COR-L47 (cell line): ENCODE measurements around the gene ENTREP3.
A peak's percentile ranks its signal among the peaks of the same experiment; 100 is the strongest.

Experiments used
- DNase-seq: peaks from one replicate; lab custom pipeline; 2025; lab: John Stamatoyannopoulos, UW

The ENTREP3 gene

GRCh38 chr1:155278689-155279160 lies 23.4 kb upstream of the ENTREP3 start:
- no peak for DNase-seq

GRCh38 chr1:155277902-155278688 lies 22.8 kb upstream of the ENTREP3 start:
- DNase-seq, result peak; percentile 88

DNA sequence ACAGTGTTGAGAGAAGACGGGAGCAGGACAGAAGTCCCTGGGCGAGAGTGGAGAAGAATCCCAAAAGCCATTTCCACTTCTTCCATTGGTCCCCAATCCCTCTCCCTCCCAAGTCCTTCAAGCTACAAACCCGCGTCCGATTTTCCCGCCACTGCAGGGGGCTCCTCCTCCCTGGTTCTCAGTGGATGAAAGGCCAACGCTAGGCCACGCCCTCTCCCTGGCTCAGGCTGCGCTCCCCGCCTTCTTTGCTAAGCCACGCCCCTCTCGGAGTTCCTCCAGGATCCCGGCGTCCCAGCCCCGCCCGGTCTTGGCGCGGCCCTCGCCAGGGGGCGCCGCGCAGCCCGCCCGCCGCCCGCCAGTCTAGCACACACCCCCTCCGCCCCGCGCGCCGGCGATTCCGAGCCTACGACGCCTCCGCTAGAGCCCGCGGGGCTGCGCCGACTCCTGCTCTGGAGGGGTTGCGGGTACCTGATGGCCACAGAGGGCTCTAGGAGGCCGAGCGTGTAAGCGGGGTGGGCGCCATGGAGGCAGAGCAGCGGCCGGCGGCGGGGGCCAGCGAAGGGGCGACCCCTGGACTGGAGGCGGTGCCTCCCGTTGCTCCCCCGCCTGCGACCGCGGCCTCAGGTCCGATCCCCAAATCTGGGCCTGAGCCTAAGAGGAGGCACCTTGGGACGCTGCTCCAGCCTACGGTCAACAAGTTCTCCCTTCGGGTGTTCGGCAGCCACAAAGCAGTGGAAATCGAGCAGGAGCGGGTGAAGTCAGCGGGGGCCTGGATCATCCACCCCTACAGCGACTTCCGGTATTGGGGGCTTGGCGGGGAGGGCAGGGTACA lies 22.0 kb upstream of the ENTREP3 start, which contains the start of gene HCN3:
Gene HCN3, plus strand, starts transcription at position 394 of the 832 bp plus-strand sequence. Its CDS starts 128 bp downstream, at position 522.
- peak; percentile 98 for DNase-seq

DNA sequence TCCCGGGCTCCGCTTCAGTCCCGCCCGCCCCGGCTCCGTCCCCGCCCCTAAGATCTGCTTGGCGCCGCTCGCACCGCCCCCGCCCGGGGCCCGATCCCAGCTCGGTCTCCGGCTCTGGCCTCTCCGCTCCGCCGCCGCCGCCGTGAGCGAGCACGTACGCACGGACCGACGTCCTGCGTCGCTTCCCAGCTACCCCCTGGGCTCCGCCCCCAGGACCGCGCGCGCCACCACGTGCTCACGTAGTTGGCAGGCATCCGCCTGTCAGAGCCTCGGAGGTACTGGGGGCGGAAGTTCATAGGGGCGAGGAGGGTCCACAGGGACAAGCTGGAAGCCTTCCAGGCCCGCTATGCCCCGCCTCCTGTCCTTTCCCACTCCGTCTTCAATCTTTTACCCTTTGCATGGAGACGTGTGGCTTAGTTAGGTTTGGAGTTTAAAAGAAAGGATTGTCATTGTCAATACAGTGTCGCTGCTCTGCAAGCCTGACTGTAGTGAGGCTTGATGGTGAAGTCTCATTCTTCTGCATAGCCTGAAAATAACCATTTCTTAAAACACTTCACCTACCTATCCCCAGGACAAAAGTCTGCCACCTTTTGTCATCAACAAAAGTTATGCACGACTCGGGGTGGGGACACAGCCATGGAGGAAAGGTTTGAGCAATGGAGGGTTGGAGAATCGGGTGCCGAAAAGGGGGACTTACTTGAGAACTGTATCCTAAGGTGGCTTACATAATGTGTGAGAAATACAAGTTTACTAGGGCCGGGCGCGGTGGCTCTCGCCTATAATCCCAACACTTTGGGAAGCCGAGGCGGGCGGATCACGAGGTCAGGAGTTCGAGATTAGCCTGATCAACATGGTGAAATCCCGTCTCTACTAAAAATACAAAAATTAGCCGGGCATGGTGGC lies 18.3 kb upstream of the ENTREP3 start, which contains the start of gene CLK2:
Gene CLK2, minus strand, starts transcription at position 162 of the 903 bp plus-strand sequence. CDS start 2,527 bp downstream, outside the sequence.
- peak; percentile 97 for DNase-seq

DNA sequence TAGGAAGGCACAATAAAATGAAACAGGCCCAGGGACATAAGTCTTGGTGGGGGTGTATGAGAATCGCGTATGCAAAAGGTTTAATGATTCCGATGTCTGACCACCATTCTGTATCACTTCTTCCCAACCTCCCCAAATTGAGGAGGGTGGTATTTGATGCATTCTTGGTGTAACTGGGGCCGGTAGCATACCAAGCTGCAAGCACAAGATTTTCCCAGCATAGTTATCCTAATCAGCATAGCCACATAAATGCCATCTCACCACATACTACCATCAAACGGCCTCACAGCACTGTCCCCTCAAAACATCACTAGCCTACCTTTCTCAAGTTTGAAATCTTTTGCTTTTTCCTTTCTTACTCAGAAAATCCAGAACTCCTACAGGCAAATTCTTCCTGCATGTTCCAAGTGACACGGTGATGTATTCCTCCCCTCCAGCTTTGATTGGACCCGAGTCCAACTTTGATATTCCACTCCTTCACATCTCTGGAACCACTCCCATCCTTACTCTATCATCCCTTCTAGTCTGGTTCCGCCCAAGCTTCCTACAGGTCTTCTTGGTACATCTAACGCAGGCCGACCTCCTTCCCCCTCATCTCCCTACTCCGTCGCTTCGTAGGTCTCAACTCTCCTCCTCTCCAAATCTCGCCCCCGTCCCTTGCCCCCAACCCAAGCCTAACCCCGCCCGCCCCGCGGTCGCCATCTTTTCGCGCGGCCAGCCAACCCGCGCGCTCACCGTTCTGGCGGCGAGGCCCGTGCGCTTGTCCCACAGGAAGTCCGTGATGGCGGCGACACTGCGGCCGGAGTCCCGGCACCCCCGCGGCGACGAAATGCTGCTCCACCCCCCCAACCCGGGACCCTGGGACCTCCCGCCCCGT lies 17.4 kb upstream of the ENTREP3 start:
- DNase-seq, result peak; percentile 70

- DNase-seq, result no peak
Measured at GRCh38 chr1:155269381-155269780, 14.1 kb upstream of the ENTREP3 start.

GRCh38 chr1:155268630-155269029 lies 13.3 kb upstream of the ENTREP3 start:
- no peak for DNase-seq

DNA sequence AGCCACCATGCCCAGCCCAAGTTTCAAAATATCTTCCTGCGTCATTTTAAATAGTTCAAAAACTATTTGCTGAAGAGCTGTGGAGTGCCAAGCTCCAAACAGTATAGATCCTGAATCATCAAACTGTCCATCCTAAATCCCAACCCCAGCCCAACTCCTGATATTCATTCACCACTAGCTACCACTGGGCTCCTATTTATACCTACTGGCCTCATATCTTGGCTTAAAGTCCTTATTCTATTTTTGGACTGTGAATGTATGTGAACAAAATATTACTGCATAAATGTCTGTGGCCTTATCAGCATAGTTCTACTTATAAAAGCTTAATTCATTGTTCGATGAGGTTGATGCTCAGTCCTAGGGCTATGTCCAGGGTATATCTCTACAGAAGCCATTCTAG lies 12.1 kb upstream of the ENTREP3 start:
- DNase-seq, result no peak

DNA sequence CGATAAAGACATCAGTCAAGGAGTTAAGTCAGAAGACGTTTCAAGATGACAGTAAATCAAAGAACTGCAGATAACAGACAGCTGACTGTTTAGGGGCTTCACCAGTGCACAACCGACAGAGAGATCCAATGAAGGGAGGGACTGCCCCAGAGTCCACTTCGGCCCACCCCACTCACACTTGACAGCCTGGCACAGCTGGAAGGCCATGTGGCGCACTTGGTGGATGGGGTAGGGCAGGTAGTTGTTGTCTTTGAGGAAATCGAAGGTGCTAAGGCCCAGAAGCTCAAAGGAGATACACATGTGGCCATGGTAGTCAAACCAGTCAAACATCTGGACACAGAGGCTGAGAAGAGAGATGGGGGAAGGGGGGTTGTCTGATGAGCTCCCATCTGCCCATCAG lies 11.3 kb upstream of the ENTREP3 start:
- DNase-seq, result no peak

- no peak for DNase-seq
Measured at GRCh38 chr1:155263067-155263466, 7.8 kb upstream of the ENTREP3 start.

DNA sequence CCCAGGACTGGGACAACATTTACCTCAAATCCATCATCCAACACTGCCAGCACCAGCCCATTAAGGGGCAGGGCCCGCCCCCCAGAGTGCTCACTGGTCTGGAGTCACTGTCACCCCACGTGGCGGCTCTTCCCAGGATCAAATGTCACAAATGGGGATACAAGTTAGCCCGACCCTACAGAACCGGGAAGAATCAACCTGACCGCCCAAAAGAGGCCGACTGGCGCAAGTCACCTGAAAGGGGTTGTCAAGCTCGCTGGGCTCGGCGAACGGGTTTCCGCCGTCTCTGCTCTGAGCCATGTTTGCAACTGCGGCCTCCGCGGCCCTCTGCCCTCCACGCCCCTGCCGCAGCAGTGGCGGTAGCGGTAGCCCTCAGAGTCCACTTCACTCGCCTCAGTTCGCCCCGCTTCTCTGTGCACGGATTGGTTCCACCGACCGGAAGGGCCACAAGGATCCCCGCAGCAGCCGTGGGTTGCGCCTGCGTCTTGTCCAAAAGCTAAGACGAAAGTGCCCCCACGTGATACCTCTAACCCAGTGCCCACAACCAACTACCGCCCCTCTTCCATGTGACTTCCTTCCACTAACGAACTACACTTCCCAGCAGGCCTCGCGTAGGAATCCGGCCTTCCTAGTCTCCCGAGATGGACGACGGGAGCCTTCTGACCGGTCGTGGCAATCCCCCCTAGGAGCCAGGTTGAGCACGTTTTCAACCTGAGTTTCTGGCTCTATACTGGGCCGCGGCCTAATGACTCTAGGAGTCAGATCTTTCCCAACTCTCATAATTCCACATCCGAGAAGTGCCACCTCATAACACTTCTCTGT lies 6.8 kb upstream of the ENTREP3 start, which contains the start of gene SCAMP3:
Gene SCAMP3, minus strand, starts transcription at position 509 of the 822 bp plus-strand sequence. Its CDS starts 209 bp downstream, at position 300.
- DNase-seq, result peak; percentile 96

GRCh38 chr1:155261493-155261851 lies 6.2 kb upstream of the ENTREP3 start:
- DNase-seq, result no peak

DNA sequence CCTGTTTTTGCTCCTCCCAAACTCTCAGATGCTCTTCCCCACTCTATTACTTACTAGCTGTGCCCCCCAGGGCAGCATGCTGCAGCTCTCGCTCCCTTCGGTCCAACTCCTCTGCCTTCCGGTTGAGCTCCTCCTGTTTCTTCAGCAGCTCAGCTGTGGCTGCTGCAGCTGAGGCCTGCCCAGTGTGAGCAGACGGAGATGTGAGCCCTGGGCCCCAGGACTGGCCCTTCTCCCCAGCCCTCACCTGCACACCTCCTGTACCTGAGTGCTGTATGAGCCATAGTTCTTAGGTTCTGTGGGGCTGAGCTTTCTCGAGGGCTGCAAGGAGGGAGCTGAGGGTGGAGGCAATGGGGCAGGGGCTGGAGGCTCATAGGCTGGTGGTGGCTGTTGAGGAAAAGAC lies 5.0 kb upstream of the ENTREP3 start:
- no peak for DNase-seq

DNA sequence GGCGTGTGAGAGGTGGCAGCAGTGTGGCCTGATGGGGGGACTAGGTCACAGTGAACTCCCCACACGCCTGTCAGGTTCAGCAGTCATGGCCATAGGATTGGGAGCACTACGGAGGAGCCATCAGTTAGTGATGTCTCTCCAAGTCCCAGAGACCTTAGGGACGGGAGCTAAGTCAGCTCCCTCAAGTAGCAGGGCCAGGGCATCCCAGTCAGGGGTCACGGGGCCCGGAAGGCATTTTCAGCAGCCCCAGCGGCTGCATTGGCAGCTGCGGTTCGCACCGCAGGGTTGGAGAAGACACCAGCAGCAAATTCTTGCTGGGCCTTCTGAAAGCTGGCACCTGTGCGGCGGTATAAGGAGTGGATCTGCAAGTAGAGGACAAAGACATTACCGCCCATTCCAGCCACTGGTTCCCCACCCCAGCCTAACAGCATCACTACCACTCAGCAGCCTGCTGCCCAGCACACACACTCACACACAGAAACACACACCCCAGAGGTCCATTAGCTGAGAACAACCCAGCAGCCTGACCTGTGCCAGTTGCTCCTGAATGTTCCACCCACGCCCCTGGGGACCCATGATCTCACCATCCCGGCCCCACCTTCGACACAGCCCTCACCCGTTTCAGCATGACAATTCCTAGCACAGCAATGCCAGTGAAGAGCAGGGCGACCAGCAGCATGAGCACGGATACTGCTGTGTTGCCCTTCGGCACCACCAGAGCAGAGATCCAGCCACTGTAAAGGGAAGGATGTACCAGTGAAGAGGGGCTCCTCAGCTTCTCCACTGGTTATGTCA lies 972 bp upstream of the ENTREP3 start:
- DNase-seq, result no peak

DNA sequence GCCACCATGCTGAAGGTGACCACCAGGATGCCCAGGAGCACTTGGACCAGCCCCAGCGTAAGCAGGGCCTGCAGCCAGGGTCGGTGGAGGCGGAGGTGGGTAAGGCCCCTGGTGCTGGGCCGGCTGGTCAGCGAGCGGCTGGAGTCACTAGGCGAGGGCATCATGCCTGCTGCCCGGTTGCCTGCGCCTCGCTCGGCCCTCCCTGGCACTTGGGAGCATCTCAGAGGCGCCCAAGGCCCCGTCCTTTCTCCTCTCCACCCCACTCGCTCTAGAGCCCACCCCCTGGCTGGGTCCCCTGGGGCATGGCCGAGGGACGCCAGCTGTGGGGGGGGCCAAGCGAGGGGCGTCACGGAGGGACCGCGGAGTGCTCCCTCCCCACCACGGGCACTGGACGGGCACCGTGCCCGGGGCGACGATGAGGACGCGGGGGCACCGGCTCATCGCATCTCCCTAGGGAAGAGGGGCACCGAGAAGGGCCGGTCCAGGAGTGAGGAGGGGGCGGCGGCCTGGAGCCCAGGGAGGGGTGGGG lies 505 bp downstream of the ENTREP3 start:
- no peak for DNase-seq

DNA sequence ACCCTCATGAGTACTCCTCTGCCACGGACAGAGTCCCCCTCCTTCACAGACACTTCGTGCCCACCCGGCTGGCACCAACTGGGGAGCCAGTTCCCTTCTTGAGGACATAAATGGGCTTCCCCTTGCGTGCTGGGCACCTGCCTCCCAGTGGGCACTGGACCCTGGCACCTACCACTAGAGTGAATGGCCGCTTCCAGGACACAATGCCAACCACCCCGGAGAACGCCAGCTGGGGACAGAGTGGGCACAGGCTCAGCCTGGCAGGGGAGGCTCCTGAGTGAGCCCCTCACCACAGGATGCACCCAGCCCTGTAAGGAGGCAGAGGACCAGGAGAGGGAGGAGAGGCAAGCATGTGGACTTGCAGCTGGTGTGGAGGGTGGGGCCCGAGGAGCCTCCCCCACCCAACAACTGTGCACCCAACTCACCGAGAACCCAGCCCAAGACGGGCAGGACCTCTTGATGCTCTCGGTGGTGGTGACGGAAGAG lies 1.0 kb downstream of the ENTREP3 start:
- DNase-seq, result no peak

DNA sequence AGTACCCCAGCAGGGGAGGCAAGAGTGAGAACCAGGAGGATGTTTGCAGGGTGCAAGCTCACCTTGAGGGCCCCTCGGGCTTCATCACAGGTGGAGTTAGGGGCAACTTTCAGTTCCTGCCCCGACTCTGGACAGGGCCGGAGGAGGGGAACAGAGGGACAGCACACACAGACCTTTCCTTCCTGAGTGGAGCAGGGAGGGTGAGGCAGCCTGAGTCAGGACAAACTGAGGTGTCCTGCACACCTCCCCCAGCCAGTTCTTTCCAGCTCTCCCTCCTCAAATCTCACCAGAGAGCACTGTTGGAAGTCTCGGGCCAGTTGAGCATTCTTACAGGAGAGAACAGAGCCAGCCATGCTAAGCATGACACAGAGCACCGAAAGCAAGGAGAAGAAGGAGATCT lies 1.5 kb downstream of the ENTREP3 start:
- DNase-seq, result no peak

DNA sequence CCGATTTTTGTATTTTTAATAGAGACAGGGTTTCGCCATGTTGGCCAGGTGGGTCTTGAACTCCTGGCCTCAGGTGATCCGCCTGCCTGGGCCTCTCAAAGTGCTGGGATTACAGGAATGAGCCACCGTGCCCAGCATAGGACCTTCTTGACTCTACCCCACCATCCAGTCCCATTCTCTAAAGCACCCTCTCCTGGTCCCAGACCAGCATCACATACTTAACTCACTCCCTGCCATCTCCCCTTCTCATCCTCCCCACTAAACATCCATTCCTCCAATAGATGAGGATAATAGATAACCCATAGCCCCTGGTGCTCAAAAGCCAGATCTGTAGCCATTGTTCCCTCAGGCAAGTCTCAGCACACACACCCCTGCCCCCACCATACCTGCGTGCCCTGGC lies 2.1 kb downstream of the ENTREP3 start:
- DNase-seq, result no peak

- DNase-seq, result no peak
Measured at GRCh38 chr1:155251566-155251965, 3.7 kb downstream of the ENTREP3 start.
